ENCODE data around the gene KCNK10.

KCNK10 gene

GRCh38 chr14:88289996-88290395 lies 33.1 kb downstream of the KCNK10 start:
- H3K36me3 Mint-ChIP-seq (ENCODE audit: low read depth) = no peaks in the 10 kb centered on the region
- H3K4me1 Mint-ChIP-seq = no peaks in the 10 kb centered on the region
- peaks cover 7% of the 10 kb centered on the region for H3K27me3 Mint-ChIP-seq (ENCODE audit: low read depth, poor library complexity)
- H3K9me3 Mint-ChIP-seq = no peaks in the 10 kb centered on the region
- no peak for TF ChIP-seq CTCF (IDR thresholded peaks at IDR 0.05)
- no peak overlapping the region for H3K27ac Mint-ChIP-seq
- no peak for DNase-seq
- no peak overlapping the region for H3K4me3 Mint-ChIP-seq

GRCh38 chr14:88289234-88289633 lies 33.8 kb downstream of the KCNK10 start:
- no peaks in the 10 kb centered on the region for H3K4me1 Mint-ChIP-seq
- no peak overlapping the region for H3K4me3 Mint-ChIP-seq
- no peak overlapping the region for H3K27ac Mint-ChIP-seq
- no peak for DNase-seq
- H3K9me3 Mint-ChIP-seq = no peaks in the 10 kb centered on the region
- peaks cover 7% of the 10 kb centered on the region for H3K27me3 Mint-ChIP-seq (ENCODE audit: low read depth, poor library complexity)
- no peaks in the 10 kb centered on the region for H3K36me3 Mint-ChIP-seq (ENCODE audit: low read depth)
- TF ChIP-seq CTCF (IDR thresholded peaks at IDR 0.05) = no peak

- Mint-ChIP-seq H3K36me3 (ENCODE audit: low read depth) (no peaks in the 10 kb centered on the region), H3K9me3 (no peaks in the 10 kb centered on the region)
These were observed 36.8 kb downstream of the KCNK10 start for GRCh38 chr14:88286309-88286708.

GRCh38 chr14:88281447-88281846 lies 41.6 kb downstream of the KCNK10 start:
- Mint-ChIP-seq H3K4me3 (no peak overlapping the region), H3K9me3 (peaks cover 7% of the 10 kb centered on the region), H3K27me3 (ENCODE audit: low read depth, poor library complexity) (peaks cover 18% of the 10 kb centered on the region), H3K27ac (no peak overlapping the region), H3K4me1 (no peaks in the 10 kb centered on the region), H3K36me3 (ENCODE audit: low read depth) (no peaks in the 10 kb centered on the region)
- TF ChIP-seq CTCF (IDR thresholded peaks at IDR 0.05) = no peak
- DNase-seq = no peak

More at GRCh38 chr14:88286309-88286708, 36.8 kb downstream of the KCNK10 start:
- H3K4me1 Mint-ChIP-seq = no peaks in the 10 kb centered on the region
- H3K4me3 Mint-ChIP-seq = no peak overlapping the region
- TF ChIP-seq CTCF (IDR thresholded peaks at IDR 0.05) = no peak
- DNase-seq = no peak
- H3K27ac Mint-ChIP-seq = no peak overlapping the region
- H3K27me3 Mint-ChIP-seq (ENCODE audit: low read depth, poor library complexity) = no peaks in the 10 kb centered on the region

- no peak for TF ChIP-seq CTCF (IDR thresholded peaks at IDR 0.05)
- H3K27me3 Mint-ChIP-seq (ENCODE audit: low read depth, poor library complexity) = peaks cover 33% of the 10 kb centered on the region
- no peak overlapping the region for H3K27ac Mint-ChIP-seq
- H3K4me1 Mint-ChIP-seq = peaks cover 21% of the 10 kb centered on the region
- H3K9me3 Mint-ChIP-seq = peaks cover 7% of the 10 kb centered on the region
- no peak overlapping the region for H3K4me3 Mint-ChIP-seq
- no peaks in the 10 kb centered on the region for H3K36me3 Mint-ChIP-seq (ENCODE audit: low read depth)
- no peak for DNase-seq
These were observed 46.0 kb downstream of the KCNK10 start for GRCh38 chr14:88276923-88277596.

All from nephron progenitor cell (in vitro differentiated cells).